A673 (cell line): ENCODE measurements around the gene LRRC15. TPM values are rescaled to one million over a fixed set of nuclear protein-coding genes. Genes with fewer than 3 reads are reported as not detected.

Source experiments
- BruUV-seq: library from RNA; stranded (reverse); fragments of 400-500 nt; replicated peaks from 2 replicates; lab custom pipeline; 2021; lab: Mats Ljungman, UMichigan
- CTCF ChIA-PET: fragments of 300-600 bp; sonication (Branson Sonifier 250); formaldehyde crosslinking; loops from one replicate; lab custom pipeline; 2022; ENCODE audit warnings: antibody characterized with exemption; lab: Charles Lee
- POLR2A ChIA-PET: fragments of 300-600 bp; sonication (Branson Sonifier 250); formaldehyde crosslinking; loops from one replicate; lab custom pipeline; 2022; ENCODE audit warnings: antibody characterized with exemption; ENCODE audit not compliant: low non-redundant PET; lab: Charles Lee
- DNase-seq: peaks from one replicate; pipeline ENCODE4 v3.0.0-alpha.2; 2015; ENCODE audit warnings: low spot score
- H3K27ac ChIP-seq: fragments of 200-600 bp; sonication (generic); 2 replicates; pipeline ENCODE4 v1.5.1; 2016; ENCODE audit warnings: mixed run types, low read depth, mild to moderate bottlenecking, mixed read lengths, antibody characterized with exemption, low read length; ENCODE audit not compliant: poor library complexity, severe bottlenecking
- H3K27me3 ChIP-seq: fragments of 200-600 bp; sonication (generic); replicated peaks from 2 replicates; pipeline ENCODE4 v1.6.1; 2017; ENCODE audit warnings: mixed run types, low read depth, mild to moderate bottlenecking, mixed read lengths, antibody characterized with exemption, low read length; ENCODE audit not compliant: insufficient read depth, poor library complexity
- H3K36me3 ChIP-seq: fragments of 200-600 bp; sonication (generic); 2 replicates; pipeline ENCODE4 v1.6.1; 2016; ENCODE audit warnings: mixed run types, mild to moderate bottlenecking, mixed read lengths, antibody characterized with exemption, low read length; ENCODE audit not compliant: insufficient read depth, poor library complexity, severe bottlenecking
- H3K4me1 ChIP-seq: fragments of 200-600 bp; sonication (generic); 2 replicates; pipeline ENCODE4 v1.6.1; 2017; ENCODE audit warnings: mixed run types, mild to moderate bottlenecking, mixed read lengths, antibody characterized with exemption, low read length; ENCODE audit not compliant: insufficient read depth, poor library complexity, severe bottlenecking
- H3K4me3 ChIP-seq: fragments of 200-600 bp; sonication (generic); 2 replicates; pipeline ENCODE4 v1.5.1; 2016; ENCODE audit warnings: low read depth, mixed run types, mild to moderate bottlenecking, mixed read lengths, low read length; ENCODE audit not compliant: poor library complexity, severe bottlenecking
- H3K9me3 ChIP-seq: fragments of 200-600 bp; sonication (generic); 2 replicates; pipeline ENCODE4 v1.6.1; 2016; ENCODE audit warnings: mixed run types, low read depth, mild to moderate bottlenecking, mixed read lengths, antibody characterized with exemption, low read length; ENCODE audit not compliant: poor library complexity, severe bottlenecking
- EZH2 ChIP-seq: fragments of 200-600 bp; sonication (generic); IDR thresholded peaks from 2 replicates; pipeline ENCODE4 v1.6.1; 2017; ENCODE audit warnings: borderline replicate concordance, low read depth, mild to moderate bottlenecking, mixed read lengths, antibody characterized with exemption, low read length; ENCODE audit not compliant: poor library complexity, severe bottlenecking
- intact Hi-C: fragments of 100-400 bp; cut with micrococcal nuclease; formaldehyde crosslinking; loops from one replicate; pipeline ENCODE4 v1.10.0; 2022; ENCODE audit not compliant: unreplicated experiment
- total RNA-seq: library from RNA; stranded (reverse); gene quantifications from 2 replicates; pipeline ENCODE4 v1.2.3, GENCODE V29; 2021
- TF ChIP-seq, protein P1 (sequence below): fragments of 300-800, 200-600 bp; sonication (generic); conservative IDR thresholded peaks from 2 replicates; pipeline ENCODE4 v1.5.1; 2017; ENCODE audit warnings: low read depth, mild to moderate bottlenecking, antibody characterized with exemption, low read length, moderate library complexity, mixed read lengths

LRRC15 gene
- total RNA-seq, 1 experiment from 2014 or later = not detected

GRCh38 chr3:194348354-194348753 is 21.2 kb downstream of the LRRC15 start:
- ChIA-PET CTCF (no interaction called here), POLR2A (no interaction called here)
- intact Hi-C loops = no loop called here
- Histone ChIP-seq H3K9me3 (no peaks in the 10 kb centered on the region), H3K27me3 (no peaks in the 10 kb centered on the region), H3K36me3 (no peaks in the 10 kb centered on the region), H3K27ac (no peak overlapping the region), H3K4me3 (no peak overlapping the region), H3K4me1 (peaks cover 17% of the 10 kb centered on the region)
- no peak for DNase-seq
- BruUV-seq = no TSS peak
- TF ChIP-seq, protein P1, sequence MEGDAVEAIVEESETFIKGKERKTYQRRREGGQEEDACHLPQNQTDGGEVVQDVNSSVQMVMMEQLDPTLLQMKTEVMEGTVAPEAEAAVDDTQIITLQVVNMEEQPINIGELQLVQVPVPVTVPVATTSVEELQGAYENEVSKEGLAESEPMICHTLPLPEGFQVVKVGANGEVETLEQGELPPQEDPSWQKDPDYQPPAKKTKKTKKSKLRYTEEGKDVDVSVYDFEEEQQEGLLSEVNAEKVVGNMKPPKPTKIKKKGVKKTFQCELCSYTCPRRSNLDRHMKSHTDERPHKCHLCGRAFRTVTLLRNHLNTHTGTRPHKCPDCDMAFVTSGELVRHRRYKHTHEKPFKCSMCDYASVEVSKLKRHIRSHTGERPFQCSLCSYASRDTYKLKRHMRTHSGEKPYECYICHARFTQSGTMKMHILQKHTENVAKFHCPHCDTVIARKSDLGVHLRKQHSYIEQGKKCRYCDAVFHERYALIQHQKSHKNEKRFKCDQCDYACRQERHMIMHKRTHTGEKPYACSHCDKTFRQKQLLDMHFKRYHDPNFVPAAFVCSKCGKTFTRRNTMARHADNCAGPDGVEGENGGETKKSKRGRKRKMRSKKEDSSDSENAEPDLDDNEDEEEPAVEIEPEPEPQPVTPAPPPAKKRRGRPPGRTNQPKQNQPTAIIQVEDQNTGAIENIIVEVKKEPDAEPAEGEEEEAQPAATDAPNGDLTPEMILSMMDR = no peak
- TF ChIP-seq EZH2 = no peak

GRCh38 chr3:194346621-194347020 is 22.9 kb downstream of the LRRC15 start:
- POLR2A ChIA-PET = no interaction called here
- no peak for TF ChIP-seq EZH2
- TF ChIP-seq, protein P1 = no peak

GRCh38 chr3:194346035-194346434 is 23.5 kb downstream of the LRRC15 start:
- Histone ChIP-seq H3K4me3 (no peak overlapping the region), H3K4me1 (peaks cover 12% of the 10 kb centered on the region), H3K36me3 (no peaks in the 10 kb centered on the region), H3K9me3 (no peaks in the 10 kb centered on the region), H3K27me3 (no peaks in the 10 kb centered on the region), H3K27ac (no peak overlapping the region)
- POLR2A ChIA-PET = no interaction called here
- CTCF ChIA-PET = no interaction called here
- TF ChIP-seq, protein P1 = no peak
- BruUV-seq = no TSS peak
- DNase-seq = no peak
- intact Hi-C loops = no loop called here

More at GRCh38 chr3:194346621-194347020, 22.9 kb downstream of the LRRC15 start:
- intact Hi-C loops = no loop called here
- BruUV-seq = no TSS peak
- Histone ChIP-seq H3K4me3 (no peak overlapping the region), H3K36me3 (no peaks in the 10 kb centered on the region), H3K27me3 (no peaks in the 10 kb centered on the region), H3K4me1 (peaks cover 17% of the 10 kb centered on the region), H3K27ac (no peak overlapping the region), H3K9me3 (no peaks in the 10 kb centered on the region)
- no peak for DNase-seq
- CTCF ChIA-PET = no interaction called here
